HEK293 (cell line): ENCODE results near the gene DLX2.

Source experiments
- CTCF ChIA-PET: fragments of 350-600 bp; formaldehyde crosslinking; extraction: SDS; loops from one replicate; lab custom pipeline; 2021; ENCODE audit warnings: antibody characterized with exemption; lab: Yijun Ruan, JAX
- POLR2A ChIA-PET: fragments of 300-600 bp; formaldehyde crosslinking; extraction: SDS; loops from one replicate; lab custom pipeline; 2020; ENCODE audit warnings: antibody characterized with exemption, inconsistent platforms; lab: Yijun Ruan, JAX
- H3K27ac ChIP-seq: fragments of 200-500 bp; sonication (Bioruptor generic); 2 replicates; pipeline ENCODE4 v1.5.1; 2014; ENCODE audit warnings: low read depth, low read length, control low read depth, inconsistent platforms; ENCODE audit errors: extremely low read depth
- H3K36me3 ChIP-seq, 2 experiments: fragments of 200-500 bp in 1 of 2; sonication (Bioruptor generic) in 1 of 2; 1 replicate in 1 of 2; 2 replicates in 1 of 2; pipeline ENCODE4 v1.5.1; 2014 to 2017; ENCODE audit warnings: inconsistent platforms in 2 of 2, low read length in 2 of 2; ENCODE audit not compliant: control insufficient read depth in 2 of 2, insufficient read depth in 1 of 2
- H3K4me1 ChIP-seq: fragments of 200-500 bp; sonication (Bioruptor generic); 2 replicates; pipeline ENCODE4 v1.5.1; 2014; ENCODE audit warnings: mild to moderate bottlenecking, low read length, inconsistent platforms; ENCODE audit not compliant: control insufficient read depth, insufficient read depth
- H3K4me3 ChIP-seq: 2 replicates; pipeline ENCODE4 v1.5.1; 2011; ENCODE audit warnings: low read depth, mild to moderate bottlenecking, control low read depth, low read length, moderate library complexity
- H3K9me3 ChIP-seq: fragments of 200-500 bp; sonication (Bioruptor generic); 2 replicates; pipeline ENCODE4 v1.5.1; 2014; ENCODE audit warnings: low read depth, low read length, inconsistent platforms; ENCODE audit not compliant: control insufficient read depth, insufficient read depth
- HOXA7 ChIP-seq: sonication (generic); formaldehyde crosslinking; IDR thresholded peaks from 2 replicates; pipeline ENCODE4 v1.8.1; 2022; ENCODE audit warnings: missing genetic modification reagents, borderline replicate concordance
- KLF17 ChIP-seq: fragments of 450-650 bp; formaldehyde crosslinking; IDR thresholded peaks from 2 replicates; pipeline ENCODE4 v1.5.1; 2016; ENCODE audit warnings: missing biosample characterization, missing genetic modification characterization
- MZF1 ChIP-seq: fragments of 450-650 bp; formaldehyde crosslinking; IDR thresholded peaks from 2 replicates; pipeline ENCODE4 v1.5.1; 2017; ENCODE audit warnings: missing biosample characterization, missing genetic modification characterization, borderline replicate concordance
- ZBTB20 ChIP-seq: fragments of 450-650 bp; formaldehyde crosslinking; IDR thresholded peaks from 2 replicates; pipeline ENCODE4 v1.5.1; 2016; ENCODE audit warnings: missing biosample characterization, missing genetic modification characterization
- ZBTB26 ChIP-seq: fragments of 450-650 bp; formaldehyde crosslinking; optimal IDR thresholded peaks from 2 replicates; pipeline ENCODE3; 2016; ENCODE audit warnings: missing biosample characterization, mild to moderate bottlenecking, missing genetic modification characterization
- ZBTB8A ChIP-seq: fragments of 450-650 bp; formaldehyde crosslinking; IDR thresholded peaks from 2 replicates; pipeline ENCODE4 v1.5.1; 2016; ENCODE audit warnings: missing biosample characterization, missing genetic modification characterization
- ZNF133 ChIP-seq: fragments of 450-650 bp; formaldehyde crosslinking; IDR thresholded peaks from 2 replicates; pipeline ENCODE4 v1.5.1; 2016; ENCODE audit warnings: missing biosample characterization, missing genetic modification characterization
- ZNF146 ChIP-seq: fragments of 450-650 bp; formaldehyde crosslinking; IDR thresholded peaks from 2 replicates; pipeline ENCODE4 v1.5.1; 2016; ENCODE audit warnings: missing biosample characterization, missing genetic modification characterization
- ZNF19 ChIP-seq: fragments of 450-650 bp; formaldehyde crosslinking; IDR thresholded peaks from 2 replicates; pipeline ENCODE4; 2016; ENCODE audit warnings: missing biosample characterization, missing genetic modification characterization, low read depth
- ZNF23 ChIP-seq: fragments of 450-650 bp; formaldehyde crosslinking; IDR thresholded peaks from 2 replicates; pipeline ENCODE4 v1.5.1; 2016; ENCODE audit warnings: missing biosample characterization, missing genetic modification characterization, borderline replicate concordance
- ZNF266 ChIP-seq: fragments of 450-650 bp; formaldehyde crosslinking; IDR thresholded peaks from 2 replicates; pipeline ENCODE4 v1.5.1; 2016; ENCODE audit warnings: missing biosample characterization, missing genetic modification characterization, low read depth
- ZNF302 ChIP-seq: fragments of 450-650 bp; formaldehyde crosslinking; IDR thresholded peaks from 2 replicates; pipeline ENCODE4 v1.5.1; 2016; ENCODE audit warnings: missing biosample characterization, missing genetic modification characterization, low read depth
- ZNF510 ChIP-seq: fragments of 450-650 bp; formaldehyde crosslinking; IDR thresholded peaks from 2 replicates; pipeline ENCODE4 v1.5.1; 2018; ENCODE audit warnings: mild to moderate bottlenecking, missing genetic modification characterization, missing biosample characterization; ENCODE audit not compliant: insufficient replicate concordance
- ZNF549 ChIP-seq: fragments of 450-650 bp; IDR thresholded peaks from 2 replicates; pipeline ENCODE4 v1.5.1; 2018; ENCODE audit warnings: missing biosample characterization, missing genetic modification characterization, mild to moderate bottlenecking, inconsistent platforms, moderate library complexity
- ZNF585B ChIP-seq: fragments of 450-650 bp; formaldehyde crosslinking; IDR thresholded peaks from 2 replicates; pipeline ENCODE4 v1.5.1; 2016; ENCODE audit warnings: missing biosample characterization, missing genetic modification characterization
- ZNF600 ChIP-seq: fragments of 450-650 bp; formaldehyde crosslinking; IDR thresholded peaks from 2 replicates; pipeline ENCODE4 v1.5.1; 2016; ENCODE audit warnings: missing biosample characterization, missing genetic modification characterization
- ZNF677 ChIP-seq: fragments of 450-650 bp; IDR thresholded peaks from 2 replicates; pipeline ENCODE4 v1.5.0; 2018; ENCODE audit warnings: missing biosample characterization, mild to moderate bottlenecking, missing genetic modification characterization, moderate library complexity
- ZNF701 ChIP-seq: fragments of 450-650 bp; formaldehyde crosslinking; IDR thresholded peaks from 2 replicates; pipeline ENCODE4 v1.5.1; 2016; ENCODE audit warnings: missing biosample characterization, missing genetic modification characterization
- ZNF707 ChIP-seq: fragments of 450-650 bp; formaldehyde crosslinking; IDR thresholded peaks from 2 replicates; pipeline ENCODE4 v1.5.1; 2016; ENCODE audit warnings: missing biosample characterization, missing genetic modification characterization
- ZSCAN30 ChIP-seq: fragments of 450-650 bp; IDR thresholded peaks from 2 replicates; pipeline ENCODE4 v1.5.1; 2018; ENCODE audit warnings: missing biosample characterization, mild to moderate bottlenecking, missing genetic modification characterization, moderate library complexity
- ZSCAN4 ChIP-seq: fragments of 450-650 bp; formaldehyde crosslinking; IDR thresholded peaks from 2 replicates; pipeline ENCODE4 v1.5.1; 2017; ENCODE audit warnings: missing biosample characterization, missing genetic modification characterization
- TF ChIP-seq, protein P1 (sequence below): fragments of 450-650 bp; formaldehyde crosslinking; IDR thresholded peaks from 2 replicates; pipeline ENCODE4 v1.5.1; 2016; ENCODE audit warnings: missing biosample characterization, missing genetic modification characterization
- TF ChIP-seq, protein P2 (sequence below): fragments of 450-650 bp; formaldehyde crosslinking; IDR thresholded peaks from 2 replicates; pipeline ENCODE4 v1.5.1; 2016; ENCODE audit warnings: missing biosample characterization, missing genetic modification characterization

DLX2 gene

DNA sequence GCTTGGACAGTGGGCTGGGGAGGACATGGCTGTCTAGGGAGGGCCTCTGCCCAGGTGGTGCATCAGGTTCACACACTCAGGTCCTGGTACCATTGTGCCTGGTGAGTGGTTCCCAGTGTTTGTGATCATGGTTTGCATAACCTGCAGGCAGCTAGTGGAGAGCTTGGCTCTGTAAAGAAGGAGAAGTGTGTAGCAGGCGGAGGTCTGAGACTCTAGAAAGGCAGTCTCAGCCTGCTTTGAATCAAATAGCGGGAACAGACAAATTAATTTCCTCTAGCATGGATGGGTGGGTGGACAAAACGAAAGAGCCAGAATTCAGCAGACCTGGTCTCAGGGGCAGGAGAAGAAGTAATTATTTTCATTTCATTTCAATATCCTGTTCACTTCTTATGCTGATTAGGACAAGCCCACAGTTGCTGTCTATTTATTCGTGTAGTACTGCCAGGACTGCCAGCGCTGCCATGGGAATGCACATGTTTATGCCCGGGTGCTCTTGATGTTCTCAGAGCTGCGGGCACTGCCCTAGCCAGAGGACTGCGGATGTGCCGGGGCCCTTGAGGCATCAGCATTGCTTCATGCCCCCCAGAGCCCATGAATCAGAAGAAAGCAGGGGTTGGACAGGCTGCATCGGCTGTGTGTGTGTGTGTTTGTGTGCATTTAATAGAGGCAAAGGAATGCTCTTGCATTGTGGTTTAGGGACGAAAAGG is 45.4 kb upstream of the DLX2 start:
- CTCF ChIA-PET, result no interaction called here
- POLR2A ChIA-PET, result no interaction called here
- H3K27ac ChIP-seq, result no peak overlapping the region
- H3K36me3 ChIP-seq, result no peaks in the 10 kb centered on the region
- no peak for TF ChIP-seq ZBTB20 (tag by site-specific recombination)
- TF ChIP-seq ZNF549 (tag by site-specific recombination), result no peak
- TF ChIP-seq ZNF677, result no peak
- TF ChIP-seq ZBTB8A (tag by site-specific recombination), result no peak
- no peak for TF ChIP-seq ZNF585B (tag by site-specific recombination)
- no peak for TF ChIP-seq MZF1 (tag by site-specific recombination)
- no peak for TF ChIP-seq ZNF19
- no peak for TF ChIP-seq HOXA7 (CRISPR knock-in tag)
- TF ChIP-seq, protein P1, sequence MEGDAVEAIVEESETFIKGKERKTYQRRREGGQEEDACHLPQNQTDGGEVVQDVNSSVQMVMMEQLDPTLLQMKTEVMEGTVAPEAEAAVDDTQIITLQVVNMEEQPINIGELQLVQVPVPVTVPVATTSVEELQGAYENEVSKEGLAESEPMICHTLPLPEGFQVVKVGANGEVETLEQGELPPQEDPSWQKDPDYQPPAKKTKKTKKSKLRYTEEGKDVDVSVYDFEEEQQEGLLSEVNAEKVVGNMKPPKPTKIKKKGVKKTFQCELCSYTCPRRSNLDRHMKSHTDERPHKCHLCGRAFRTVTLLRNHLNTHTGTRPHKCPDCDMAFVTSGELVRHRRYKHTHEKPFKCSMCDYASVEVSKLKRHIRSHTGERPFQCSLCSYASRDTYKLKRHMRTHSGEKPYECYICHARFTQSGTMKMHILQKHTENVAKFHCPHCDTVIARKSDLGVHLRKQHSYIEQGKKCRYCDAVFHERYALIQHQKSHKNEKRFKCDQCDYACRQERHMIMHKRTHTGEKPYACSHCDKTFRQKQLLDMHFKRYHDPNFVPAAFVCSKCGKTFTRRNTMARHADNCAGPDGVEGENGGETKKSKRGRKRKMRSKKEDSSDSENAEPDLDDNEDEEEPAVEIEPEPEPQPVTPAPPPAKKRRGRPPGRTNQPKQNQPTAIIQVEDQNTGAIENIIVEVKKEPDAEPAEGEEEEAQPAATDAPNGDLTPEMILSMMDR (tag by site-specific recombination), result no peak
- no peak for TF ChIP-seq ZBTB26 (tag by site-specific recombination)
- no peak for TF ChIP-seq ZNF701
- no peak for TF ChIP-seq ZNF600
- no peak for TF ChIP-seq ZNF510
- TF ChIP-seq ZNF146 (tag by site-specific recombination), result no peak
- no peak for TF ChIP-seq ZNF23 (tag by site-specific recombination)
- TF ChIP-seq ZSCAN30 (tag by site-specific recombination), result no peak
- no peak for TF ChIP-seq ZNF302 (tag by site-specific recombination)
- TF ChIP-seq ZSCAN4 (tag by site-specific recombination), result no peak
- no peaks in the 10 kb centered on the region for H3K9me3 ChIP-seq
- H3K4me3 ChIP-seq, result no peak overlapping the region
- no peaks in the 10 kb centered on the region for H3K4me1 ChIP-seq

- Histone ChIP-seq H3K4me1 (no peaks in the 10 kb centered on the region), H3K27ac (no peak overlapping the region), H3K36me3 (no peaks in the 10 kb centered on the region), H3K4me3 (no peak overlapping the region), H3K9me3 (no peaks in the 10 kb centered on the region)
- ChIA-PET CTCF (no interaction called here), POLR2A (no interaction called here)
- TF ChIP-seq ZNF133 (tag by site-specific recombination) (no peak), ZNF707 (tag by site-specific recombination) (no peak), KLF17 (no peak), ZNF266 (tag by site-specific recombination) (no peak), ZBTB8A (tag by site-specific recombination) (no peak)
- TF ChIP-seq, protein P2, sequence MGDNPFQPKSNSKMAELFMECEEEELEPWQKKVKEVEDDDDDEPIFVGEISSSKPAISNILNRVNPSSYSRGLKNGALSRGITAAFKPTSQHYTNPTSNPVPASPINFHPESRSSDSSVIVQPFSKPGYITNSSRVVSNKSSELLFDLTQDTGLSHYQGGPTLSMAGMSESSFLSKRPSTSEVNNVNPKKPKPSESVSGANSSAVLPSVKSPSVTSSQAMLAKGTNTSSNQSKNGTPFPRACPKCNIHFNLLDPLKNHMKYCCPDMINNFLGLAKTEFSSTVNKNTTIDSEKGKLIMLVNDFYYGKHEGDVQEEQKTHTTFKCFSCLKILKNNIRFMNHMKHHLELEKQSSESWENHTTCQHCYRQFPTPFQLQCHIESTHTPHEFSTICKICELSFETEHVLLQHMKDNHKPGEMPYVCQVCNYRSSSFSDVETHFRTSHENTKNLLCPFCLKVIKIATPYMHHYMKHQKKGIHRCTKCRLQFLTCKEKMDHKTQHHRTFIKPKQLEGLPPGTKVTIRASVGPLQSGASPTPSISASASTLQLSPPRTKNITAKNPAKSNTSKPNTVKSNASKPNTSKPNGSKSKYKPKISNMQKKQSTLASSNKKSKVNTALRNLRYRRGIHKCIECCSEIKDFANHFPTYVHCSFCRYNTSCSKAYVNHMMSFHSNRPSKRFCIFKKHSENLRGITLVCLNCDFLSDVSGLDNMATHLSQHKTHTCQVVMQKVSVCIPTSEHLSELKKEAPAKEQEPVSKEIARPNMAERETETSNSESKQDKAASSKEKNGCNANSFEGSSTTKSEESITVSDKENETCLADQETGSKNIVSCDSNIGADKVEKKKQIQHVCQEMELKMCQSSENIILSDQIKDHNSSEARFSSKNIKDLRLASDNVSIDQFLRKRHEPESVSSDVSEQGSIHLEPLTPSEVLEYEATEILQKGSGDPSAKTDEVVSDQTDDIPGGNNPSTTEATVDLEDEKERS (tag by site-specific recombination), result no peak
Observed at GRCh38 chr2:172143817-172144216, 41.1 kb upstream of the DLX2 start.
